Neural crest cell (in vitro differentiated cells): ENCODE results near the gene LPAR3. TPM values are rescaled to one million over a fixed set of nuclear protein-coding genes. Genes with fewer than 3 reads are reported as not detected.

Experiments used
- DNase-seq: peaks from one replicate; pipeline ENCODE4 v3.0.0; 2021; ENCODE audit warnings: low read depth, mixed read lengths, low spot score
- H3K27ac Mint-ChIP-seq: one replicate; pipeline ENCODE4 v1.8.0; 2021; ENCODE audit warnings: mild to moderate bottlenecking, mixed read lengths; ENCODE audit not compliant: unreplicated experiment
- H3K27me3 Mint-ChIP-seq: 2 replicates; pipeline ENCODE4 v1.8.0; 2021; ENCODE audit warnings: low read depth, mild to moderate bottlenecking, mixed read lengths
- H3K36me3 Mint-ChIP-seq: 2 replicates; pipeline ENCODE4 v1.8.0; 2021; ENCODE audit warnings: low read depth, mild to moderate bottlenecking, mixed read lengths
- H3K4me1 Mint-ChIP-seq: 2 replicates; pipeline ENCODE4 v1.8.0; 2021; ENCODE audit warnings: mixed read lengths
- H3K4me3 Mint-ChIP-seq: one replicate; pipeline ENCODE4 v1.8.0; 2021; ENCODE audit warnings: mild to moderate bottlenecking, mixed read lengths
- H3K9me3 Mint-ChIP-seq: 2 replicates; pipeline ENCODE4 v1.8.0; 2021; ENCODE audit warnings: mixed read lengths
- total RNA-seq: library from RNA; stranded (reverse); gene quantifications from 2 replicates; pipeline ENCODE4 v1.2.1, GENCODE V29; 2021
- TF ChIP-seq, protein P1 (sequence below): fragments of 200-600 bp; sonication (generic); conservative IDR thresholded peaks from 2 replicates; pipeline ENCODE4 v1.5.0; 2021; ENCODE audit warnings: antibody characterized with exemption, mild to moderate bottlenecking

The LPAR3 gene
- total RNA-seq, 1 donor from 2014 or later = 1.3 TPM

DNA sequence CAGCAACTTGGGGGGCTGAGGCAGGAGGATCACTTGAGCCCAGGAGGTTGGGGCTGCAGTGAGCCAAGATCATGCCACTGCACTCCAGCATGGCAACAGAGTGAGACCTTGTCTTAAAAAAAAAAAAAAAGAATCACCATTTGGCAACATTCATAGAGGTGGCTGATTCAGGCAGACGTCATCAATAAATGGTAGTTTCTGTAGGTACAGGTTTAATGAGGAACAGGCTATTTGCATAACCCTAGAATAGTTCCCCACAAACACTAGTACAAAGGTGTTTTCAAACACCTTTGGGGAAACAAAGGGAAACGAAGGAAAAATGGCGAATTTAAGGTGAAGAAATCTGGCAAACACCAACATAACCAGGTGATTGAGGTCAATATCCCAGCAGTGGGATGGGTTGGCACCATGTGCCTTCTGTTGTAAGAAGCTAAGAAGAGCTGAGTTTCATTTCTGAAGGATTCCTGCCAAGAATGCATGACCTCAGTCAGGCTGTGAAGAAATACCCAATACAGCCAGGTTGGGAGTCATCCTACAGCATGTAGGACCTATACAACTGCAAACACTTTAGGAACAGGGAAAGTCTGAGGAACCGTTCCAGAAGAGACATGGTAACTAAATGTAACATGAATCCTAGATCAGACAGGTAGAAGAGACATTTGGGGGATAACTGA lies 5.6 kb downstream of the LPAR3 start:
- Mint-ChIP-seq H3K4me3 (no peak overlapping the region), H3K36me3 (no peaks in the 10 kb centered on the region), H3K4me1 (peaks cover 5% of the 10 kb centered on the region), H3K9me3 (no peaks in the 10 kb centered on the region), H3K27ac (no peak overlapping the region), H3K27me3 (peaks cover 37% of the 10 kb centered on the region)
- TF ChIP-seq, protein P1, sequence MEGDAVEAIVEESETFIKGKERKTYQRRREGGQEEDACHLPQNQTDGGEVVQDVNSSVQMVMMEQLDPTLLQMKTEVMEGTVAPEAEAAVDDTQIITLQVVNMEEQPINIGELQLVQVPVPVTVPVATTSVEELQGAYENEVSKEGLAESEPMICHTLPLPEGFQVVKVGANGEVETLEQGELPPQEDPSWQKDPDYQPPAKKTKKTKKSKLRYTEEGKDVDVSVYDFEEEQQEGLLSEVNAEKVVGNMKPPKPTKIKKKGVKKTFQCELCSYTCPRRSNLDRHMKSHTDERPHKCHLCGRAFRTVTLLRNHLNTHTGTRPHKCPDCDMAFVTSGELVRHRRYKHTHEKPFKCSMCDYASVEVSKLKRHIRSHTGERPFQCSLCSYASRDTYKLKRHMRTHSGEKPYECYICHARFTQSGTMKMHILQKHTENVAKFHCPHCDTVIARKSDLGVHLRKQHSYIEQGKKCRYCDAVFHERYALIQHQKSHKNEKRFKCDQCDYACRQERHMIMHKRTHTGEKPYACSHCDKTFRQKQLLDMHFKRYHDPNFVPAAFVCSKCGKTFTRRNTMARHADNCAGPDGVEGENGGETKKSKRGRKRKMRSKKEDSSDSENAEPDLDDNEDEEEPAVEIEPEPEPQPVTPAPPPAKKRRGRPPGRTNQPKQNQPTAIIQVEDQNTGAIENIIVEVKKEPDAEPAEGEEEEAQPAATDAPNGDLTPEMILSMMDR = no peak
- no peak for DNase-seq

GRCh38 chr1:84885469-84885868 lies 7.5 kb downstream of the LPAR3 start:
- H3K27me3 Mint-ChIP-seq = peaks cover 19% of the 10 kb centered on the region
- H3K4me1 Mint-ChIP-seq = no peaks in the 10 kb centered on the region
- no peak for DNase-seq
- H3K9me3 Mint-ChIP-seq = peaks cover 7% of the 10 kb centered on the region
- H3K27ac Mint-ChIP-seq = no peak overlapping the region
- TF ChIP-seq, protein P1 = no peak
- no peaks in the 10 kb centered on the region for H3K36me3 Mint-ChIP-seq
- H3K4me3 Mint-ChIP-seq = no peak overlapping the region

- H3K9me3 Mint-ChIP-seq = peaks cover 7% of the 10 kb centered on the region
- no peaks in the 10 kb centered on the region for H3K36me3 Mint-ChIP-seq
- peaks cover 12% of the 10 kb centered on the region for H3K27me3 Mint-ChIP-seq
- H3K27ac Mint-ChIP-seq = no peak overlapping the region
- TF ChIP-seq, protein P1 = no peak
- H3K4me1 Mint-ChIP-seq = no peaks in the 10 kb centered on the region
- no peak for DNase-seq
- H3K4me3 Mint-ChIP-seq = no peak overlapping the region
Observed at GRCh38 chr1:84884671-84885389, 8.2 kb downstream of the LPAR3 start.

- DNase-seq = no peak
- Mint-ChIP-seq H3K9me3 (peaks cover 7% of the 10 kb centered on the region), H3K27me3 (peaks cover 8% of the 10 kb centered on the region), H3K27ac (no peak overlapping the region), H3K4me1 (no peaks in the 10 kb centered on the region), H3K4me3 (no peak overlapping the region), H3K36me3 (no peaks in the 10 kb centered on the region)
- TF ChIP-seq, protein P1 = no peak
Observed at GRCh38 chr1:84883286-84883685, 9.7 kb downstream of the LPAR3 start.

- DNase-seq = no peak
- TF ChIP-seq, protein P1 = no peak
- H3K36me3 Mint-ChIP-seq = no peaks in the 10 kb centered on the region
- H3K4me3 Mint-ChIP-seq = no peak overlapping the region
- peaks cover 7% of the 10 kb centered on the region for H3K9me3 Mint-ChIP-seq
- no peaks in the 10 kb centered on the region for H3K4me1 Mint-ChIP-seq
- no peak overlapping the region for H3K27ac Mint-ChIP-seq
- H3K27me3 Mint-ChIP-seq = no peaks in the 10 kb centered on the region
Observed at GRCh38 chr1:84877592-84877991, 15.4 kb downstream of the LPAR3 start.
